ENCODE data around the gene MYRFL.

MYRFL gene

DNA sequence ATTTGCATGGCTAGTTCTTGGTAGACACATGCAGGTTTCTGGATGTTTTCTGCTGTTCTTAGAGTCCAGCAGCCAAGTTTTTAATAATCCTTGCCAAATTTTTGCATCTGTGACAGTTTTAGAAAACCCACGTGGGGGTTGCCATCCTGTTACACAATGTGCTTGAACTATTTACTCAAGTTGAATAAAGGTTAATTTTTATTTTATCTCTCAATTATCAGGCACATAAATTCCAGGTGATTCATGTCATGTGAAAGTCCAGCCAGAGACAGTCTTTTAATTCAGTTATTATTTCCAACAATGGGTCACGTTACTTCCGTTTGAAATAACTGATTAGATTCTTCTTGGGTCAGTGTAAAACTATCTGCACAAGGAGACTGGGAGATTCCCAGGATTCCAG is 15.7 kb downstream of the MYRFL start:
- Histone ChIP-seq H3K9me3 (ENCODE audit: control insufficient read depth, low read length) (no peaks in the 10 kb centered on the region), H3K4me2 (ENCODE audit: low read length, poor library complexity, severe bottlenecking) (no peak overlapping the region), H3K4ac (ENCODE audit: low read depth in 1 of 2, low read length in 2 of 2) (no peak overlapping the region), H2AK5ac (ENCODE audit: low read length, severe bottlenecking) (no peak overlapping the region), H3K23ac (ENCODE audit: low read length in 2 of 2) (no peak overlapping the region), H3K9ac (ENCODE audit: low read length) (no peak overlapping the region), H3K27ac (ENCODE audit: low read length, poor library complexity, severe bottlenecking) (no peak overlapping the region), H4K91ac (ENCODE audit: low read length) (no peak overlapping the region), H3K27me3 (ENCODE audit: control insufficient read depth in 1 of 2, insufficient read depth in 1 of 2, low read length in 2 of 2) (no peaks in the 10 kb centered on the region), H2BK120ac (ENCODE audit: low read depth, low read length) (no peak overlapping the region), H4K8ac (ENCODE audit: low read length) (no peak overlapping the region), H2AFZ (ENCODE audit: low read depth, low read length) (no peak overlapping the region), H3K14ac (ENCODE audit: low read length in 2 of 2) (no peak overlapping the region), H3K4me1 (ENCODE audit: control insufficient read depth, insufficient read depth, low read depth, low read length) (peaks cover 3% of the 10 kb centered on the region), H3K36me3 (ENCODE audit: control insufficient read depth in 1 of 2, insufficient read depth in 2 of 2, low read depth in 1 of 2, low read length in 2 of 2) (no peaks in the 10 kb centered on the region), H3K79me1 (replicated peaks; ENCODE audit: low read length, poor library complexity, severe bottlenecking) (no peaks in the 10 kb centered on the region), H2BK12ac (ENCODE audit: low read length in 2 of 2) (no peak overlapping the region), H2BK5ac (ENCODE audit: low read depth, low read length, poor library complexity, severe bottlenecking) (no peak overlapping the region), H3K4me3 (ENCODE audit: insufficient read depth in 1 of 2, low read depth in 1 of 2, low read length in 2 of 2) (no peak overlapping the region), H2BK15ac (ENCODE audit: low read depth, poor library complexity, severe bottlenecking) (no peak overlapping the region), H3K18ac (ENCODE audit: low read depth in 1 of 2, low read length in 2 of 2) (no peak overlapping the region)
- DNase-seq: no peak
- WGBS: 71% methylated on average over 2 of the region's 3 CpGs

- Histone ChIP-seq H3K4me3 (ENCODE audit: insufficient read depth in 1 of 2, low read depth in 1 of 2, low read length in 2 of 2) (no peak overlapping the region), H2AFZ (ENCODE audit: low read depth, low read length) (no peak overlapping the region), H4K91ac (ENCODE audit: low read length) (no peak overlapping the region), H3K79me1 (replicated peaks; ENCODE audit: low read length, poor library complexity, severe bottlenecking) (no peaks in the 10 kb centered on the region), H2BK120ac (ENCODE audit: low read depth, low read length) (no peak overlapping the region), H4K8ac (ENCODE audit: low read length) (no peak overlapping the region), H2BK12ac (ENCODE audit: low read length in 2 of 2) (no peak overlapping the region), H3K18ac (ENCODE audit: low read depth in 1 of 2, low read length in 2 of 2) (no peak overlapping the region), H3K36me3 (ENCODE audit: control insufficient read depth in 1 of 2, insufficient read depth in 2 of 2, low read depth in 1 of 2, low read length in 2 of 2) (no peaks in the 10 kb centered on the region), H2AK5ac (ENCODE audit: low read length, severe bottlenecking) (no peak overlapping the region), H3K14ac (ENCODE audit: low read length in 2 of 2) (no peak overlapping the region), H3K4me2 (ENCODE audit: low read length, poor library complexity, severe bottlenecking) (no peak overlapping the region), H3K27ac (ENCODE audit: low read length, poor library complexity, severe bottlenecking) (no peak overlapping the region), H3K9me3 (ENCODE audit: control insufficient read depth, low read length) (no peaks in the 10 kb centered on the region), H2BK15ac (ENCODE audit: low read depth, poor library complexity, severe bottlenecking) (no peak overlapping the region), H2BK5ac (ENCODE audit: low read depth, low read length, poor library complexity, severe bottlenecking) (no peak overlapping the region), H3K23ac (ENCODE audit: low read length in 2 of 2) (no peak overlapping the region), H3K9ac (ENCODE audit: low read length) (no peak overlapping the region), H3K4ac (ENCODE audit: low read depth in 1 of 2, low read length in 2 of 2) (no peak overlapping the region), H3K27me3 (ENCODE audit: control insufficient read depth in 1 of 2, insufficient read depth in 1 of 2, low read length in 2 of 2) (no peaks in the 10 kb centered on the region), H3K4me1 (ENCODE audit: control insufficient read depth, insufficient read depth, low read depth, low read length) (no peaks in the 10 kb centered on the region)
- DNase-seq: no peak
- 92% methylated on average over 2 of the region's 2 CpGs for WGBS
Measured at GRCh38 chr12:69843608-69844007, 18.6 kb downstream of the MYRFL start.

DNA sequence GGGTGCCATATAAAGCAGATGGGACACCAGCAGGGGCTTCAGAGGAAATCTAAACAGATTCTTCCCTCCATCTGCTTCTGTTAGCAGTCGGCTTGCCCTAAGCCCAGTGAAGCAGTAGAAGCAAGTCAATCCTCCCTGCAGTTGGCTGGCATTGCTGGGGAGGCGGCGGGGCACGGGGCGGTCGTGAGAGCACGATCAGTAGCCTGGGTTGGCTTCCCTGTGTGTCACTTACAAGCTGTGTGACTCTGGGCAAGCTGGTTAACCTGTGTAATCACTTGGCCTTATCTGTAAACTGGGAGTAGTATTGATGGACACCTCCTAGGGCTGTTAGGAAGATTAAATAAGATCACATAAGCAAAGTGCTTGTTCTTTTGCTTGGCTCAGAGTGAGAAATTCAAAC is 19.4 kb downstream of the MYRFL start:
- Histone ChIP-seq H3K9ac (ENCODE audit: low read length) (no peak overlapping the region), H3K27ac (ENCODE audit: low read length, poor library complexity, severe bottlenecking) (no peak overlapping the region), H4K91ac (ENCODE audit: low read length) (no peak overlapping the region), H3K36me3 (ENCODE audit: control insufficient read depth in 1 of 2, insufficient read depth in 2 of 2, low read depth in 1 of 2, low read length in 2 of 2) (no peaks in the 10 kb centered on the region), H3K4me2 (ENCODE audit: low read length, poor library complexity, severe bottlenecking) (no peak overlapping the region), H2BK12ac (ENCODE audit: low read length in 2 of 2) (no peak overlapping the region), H3K4me3 (ENCODE audit: insufficient read depth in 1 of 2, low read depth in 1 of 2, low read length in 2 of 2) (no peak overlapping the region), H2BK120ac (ENCODE audit: low read depth, low read length) (no peak overlapping the region), H3K27me3 (ENCODE audit: control insufficient read depth in 1 of 2, insufficient read depth in 1 of 2, low read length in 2 of 2) (no peaks in the 10 kb centered on the region), H2BK5ac (ENCODE audit: low read depth, low read length, poor library complexity, severe bottlenecking) (no peak overlapping the region), H3K4ac (ENCODE audit: low read depth in 1 of 2, low read length in 2 of 2) (no peak overlapping the region), H2AFZ (ENCODE audit: low read depth, low read length) (no peak overlapping the region), H3K4me1 (ENCODE audit: control insufficient read depth, insufficient read depth, low read depth, low read length) (no peaks in the 10 kb centered on the region), H3K9me3 (ENCODE audit: control insufficient read depth, low read length) (no peaks in the 10 kb centered on the region), H4K8ac (ENCODE audit: low read length) (no peak overlapping the region), H2AK5ac (ENCODE audit: low read length, severe bottlenecking) (no peak overlapping the region), H3K14ac (ENCODE audit: low read length in 2 of 2) (no peak overlapping the region), H3K18ac (ENCODE audit: low read depth in 1 of 2, low read length in 2 of 2) (no peak overlapping the region), H3K23ac (ENCODE audit: low read length in 2 of 2) (no peak overlapping the region), H2BK15ac (ENCODE audit: low read depth, poor library complexity, severe bottlenecking) (no peak overlapping the region), H3K79me1 (replicated peaks; ENCODE audit: low read length, poor library complexity, severe bottlenecking) (no peaks in the 10 kb centered on the region)
- DNase-seq: no peak
- WGBS: 86% methylated on average over 7 of the region's 7 CpGs

GRCh38 chr12:69844836-69845235 is 19.8 kb downstream of the MYRFL start:
- no peaks in the 10 kb centered on the region for H3K79me1 ChIP-seq (replicated peaks; ENCODE audit: low read length, poor library complexity, severe bottlenecking)

More at GRCh38 chr12:69844836-69845235, 19.8 kb downstream of the MYRFL start:
- no peak overlapping the region for H3K4ac ChIP-seq (ENCODE audit: low read depth in 1 of 2, low read length in 2 of 2)
- H3K9ac ChIP-seq (ENCODE audit: low read length): no peak overlapping the region
- no peak overlapping the region for H3K23ac ChIP-seq (ENCODE audit: low read length in 2 of 2)
- H3K27me3 ChIP-seq (ENCODE audit: control insufficient read depth in 1 of 2, insufficient read depth in 1 of 2, low read length in 2 of 2): no peaks in the 10 kb centered on the region
- no peak overlapping the region for H3K27ac ChIP-seq (ENCODE audit: low read length, poor library complexity, severe bottlenecking)
- no peak overlapping the region for H2AFZ ChIP-seq (ENCODE audit: low read depth, low read length)
- no peaks in the 10 kb centered on the region for H3K9me3 ChIP-seq (ENCODE audit: control insufficient read depth, low read length)
- no peak overlapping the region for H2BK120ac ChIP-seq (ENCODE audit: low read depth, low read length)
- no peak overlapping the region for H4K91ac ChIP-seq (ENCODE audit: low read length)
- H2BK12ac ChIP-seq (ENCODE audit: low read length in 2 of 2): no peak overlapping the region
- no peak overlapping the region for H3K14ac ChIP-seq (ENCODE audit: low read length in 2 of 2)
- DNase-seq: no peak
- H4K8ac ChIP-seq (ENCODE audit: low read length): no peak overlapping the region
- H2BK5ac ChIP-seq (ENCODE audit: low read depth, low read length, poor library complexity, severe bottlenecking): no peak overlapping the region
- no peak overlapping the region for H2AK5ac ChIP-seq (ENCODE audit: low read length, severe bottlenecking)
- H3K4me2 ChIP-seq (ENCODE audit: low read length, poor library complexity, severe bottlenecking): no peak overlapping the region
- WGBS: 78% methylated on average over 3 of the region's 4 CpGs
- H3K4me1 ChIP-seq (ENCODE audit: control insufficient read depth, insufficient read depth, low read depth, low read length): no peaks in the 10 kb centered on the region
- H3K36me3 ChIP-seq (ENCODE audit: control insufficient read depth in 1 of 2, insufficient read depth in 2 of 2, low read depth in 1 of 2, low read length in 2 of 2): no peaks in the 10 kb centered on the region
- H2BK15ac ChIP-seq (ENCODE audit: low read depth, poor library complexity, severe bottlenecking): no peak overlapping the region
- H3K4me3 ChIP-seq (ENCODE audit: insufficient read depth in 1 of 2, low read depth in 1 of 2, low read length in 2 of 2): no peak overlapping the region
- H3K18ac ChIP-seq (ENCODE audit: low read depth in 1 of 2, low read length in 2 of 2): no peak overlapping the region
